Measurements from ENCODE around the gene CCR8.

Gene CCR8

DNA sequence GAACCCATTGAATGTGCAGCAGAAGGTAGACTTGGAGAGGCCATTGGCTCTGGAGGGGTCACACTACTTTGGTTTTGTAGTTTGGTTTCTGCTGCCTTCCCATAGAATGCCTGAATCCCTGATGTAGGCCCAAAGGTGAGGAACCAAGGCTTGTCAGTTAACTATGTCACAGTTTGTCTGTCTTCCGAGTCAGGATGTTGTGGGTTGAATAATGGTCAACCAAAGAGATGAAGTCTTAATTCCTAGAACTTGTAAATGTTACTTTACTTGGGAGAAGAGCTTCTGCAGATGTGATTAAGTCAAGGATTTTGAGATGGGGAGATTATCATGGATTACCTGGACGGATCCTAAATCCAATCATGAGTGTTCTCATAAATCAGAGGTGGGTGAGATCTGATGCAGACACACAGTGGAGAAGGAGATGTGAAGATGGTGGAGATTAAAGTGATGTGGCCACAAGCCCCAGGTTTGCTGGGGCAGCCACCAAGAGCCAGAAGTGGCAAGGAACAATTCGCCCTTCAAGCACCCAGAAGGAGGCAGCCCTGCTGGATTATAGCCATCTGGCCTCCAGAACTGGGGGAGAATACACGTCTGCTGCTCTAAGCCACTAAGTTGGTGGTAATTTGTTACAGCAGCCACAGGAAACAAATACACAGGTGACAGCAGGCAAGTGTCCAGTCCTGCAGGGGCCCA lies 2.3 kb upstream of the CCR8 start:
- TF ChIP-seq GABPA (IDR thresholded peaks at IDR 0.05; ENCODE audit: low read depth) = no peak
- TF ChIP-seq POLR2AphosphoS5 (IDR thresholded peaks at IDR 0.05; ENCODE audit: low read depth) = no peak
- TF ChIP-seq SPI1 (IDR thresholded peaks at IDR 0.05; ENCODE audit: borderline replicate concordance, low read depth) = no peak
- no peak overlapping the region for H3K4me3 ChIP-seq (replicated peaks; ENCODE audit: insufficient read depth, low read length)
- H3K27ac ChIP-seq (replicated peaks) = no peak overlapping the region
- H3K27me3 ChIP-seq (ENCODE audit: insufficient read depth, poor library complexity, severe bottlenecking) = no peaks in the 10 kb centered on the region
- no peak for DNase-seq (ENCODE audit: low read depth in 1 of 2, low spot score in 1 of 2)

- TF ChIP-seq GABPA (IDR thresholded peaks at IDR 0.05; ENCODE audit: low read depth) = no peak
- H3K4me3 ChIP-seq (replicated peaks; ENCODE audit: insufficient read depth, low read length) = no peak overlapping the region
- H3K27me3 ChIP-seq (ENCODE audit: insufficient read depth, poor library complexity, severe bottlenecking) = no peaks in the 10 kb centered on the region
- H3K27ac ChIP-seq (replicated peaks) = no peak overlapping the region
- DNase-seq (ENCODE audit: low read depth in 1 of 2, low spot score in 1 of 2) = no peak
Measured at GRCh38 chr3:39327746-39328349, 1.7 kb upstream of the CCR8 start.

DNA sequence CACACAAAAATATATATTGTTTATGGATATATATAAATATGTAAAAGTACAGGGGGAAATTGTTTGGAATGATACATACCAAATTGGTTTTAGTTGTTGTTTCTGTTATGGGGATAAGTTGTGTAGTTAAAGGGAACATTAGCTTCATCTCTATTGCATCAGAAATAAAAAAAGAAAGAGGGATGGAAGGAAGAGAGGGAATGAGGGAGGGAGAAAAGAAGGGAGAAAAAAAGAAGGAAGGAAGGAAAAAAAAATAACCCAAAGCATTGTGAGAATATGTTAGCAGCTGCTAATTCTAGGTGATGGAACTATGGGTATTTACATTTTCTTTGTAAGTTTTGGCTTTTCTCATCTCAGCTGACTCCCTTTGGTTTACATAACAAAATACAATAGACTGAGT lies 1.3 kb downstream of the CCR8 start:
- no peaks in the 10 kb centered on the region for H3K27me3 ChIP-seq (ENCODE audit: insufficient read depth, poor library complexity, severe bottlenecking)
- TF ChIP-seq SPI1 (IDR thresholded peaks at IDR 0.05; ENCODE audit: borderline replicate concordance, low read depth) (no peak), GABPA (IDR thresholded peaks at IDR 0.05; ENCODE audit: low read depth) (no peak), CTCF (IDR thresholded peaks at IDR 0.05; ENCODE audit: insufficient read depth, low read length) (no peak), POLR2AphosphoS5 (IDR thresholded peaks at IDR 0.05; ENCODE audit: low read depth) (no peak)
- TF ChIP-seq, protein P1, sequence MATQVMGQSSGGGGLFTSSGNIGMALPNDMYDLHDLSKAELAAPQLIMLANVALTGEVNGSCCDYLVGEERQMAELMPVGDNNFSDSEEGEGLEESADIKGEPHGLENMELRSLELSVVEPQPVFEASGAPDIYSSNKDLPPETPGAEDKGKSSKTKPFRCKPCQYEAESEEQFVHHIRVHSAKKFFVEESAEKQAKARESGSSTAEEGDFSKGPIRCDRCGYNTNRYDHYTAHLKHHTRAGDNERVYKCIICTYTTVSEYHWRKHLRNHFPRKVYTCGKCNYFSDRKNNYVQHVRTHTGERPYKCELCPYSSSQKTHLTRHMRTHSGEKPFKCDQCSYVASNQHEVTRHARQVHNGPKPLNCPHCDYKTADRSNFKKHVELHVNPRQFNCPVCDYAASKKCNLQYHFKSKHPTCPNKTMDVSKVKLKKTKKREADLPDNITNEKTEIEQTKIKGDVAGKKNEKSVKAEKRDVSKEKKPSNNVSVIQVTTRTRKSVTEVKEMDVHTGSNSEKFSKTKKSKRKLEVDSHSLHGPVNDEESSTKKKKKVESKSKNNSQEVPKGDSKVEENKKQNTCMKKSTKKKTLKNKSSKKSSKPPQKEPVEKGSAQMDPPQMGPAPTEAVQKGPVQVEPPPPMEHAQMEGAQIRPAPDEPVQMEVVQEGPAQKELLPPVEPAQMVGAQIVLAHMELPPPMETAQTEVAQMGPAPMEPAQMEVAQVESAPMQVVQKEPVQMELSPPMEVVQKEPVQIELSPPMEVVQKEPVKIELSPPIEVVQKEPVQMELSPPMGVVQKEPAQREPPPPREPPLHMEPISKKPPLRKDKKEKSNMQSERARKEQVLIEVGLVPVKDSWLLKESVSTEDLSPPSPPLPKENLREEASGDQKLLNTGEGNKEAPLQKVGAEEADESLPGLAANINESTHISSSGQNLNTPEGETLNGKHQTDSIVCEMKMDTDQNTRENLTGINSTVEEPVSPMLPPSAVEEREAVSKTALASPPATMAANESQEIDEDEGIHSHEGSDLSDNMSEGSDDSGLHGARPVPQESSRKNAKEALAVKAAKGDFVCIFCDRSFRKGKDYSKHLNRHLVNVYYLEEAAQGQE (IDR thresholded peaks at IDR 0.05; ENCODE audit: insufficient replicate concordance, low read depth) = no peak
- H3K27ac ChIP-seq (replicated peaks) = no peak overlapping the region
- no peak overlapping the region for H3K4me3 ChIP-seq (replicated peaks; ENCODE audit: insufficient read depth, low read length)
- DNase-seq (ENCODE audit: low read depth in 1 of 2, low spot score in 1 of 2) = no peak

GRCh38 chr3:39332525-39332924 lies 3.0 kb downstream of the CCR8 start:
- Histone ChIP-seq H3K27ac (replicated peaks) (no peak overlapping the region), H3K4me3 (replicated peaks; ENCODE audit: insufficient read depth, low read length) (no peak overlapping the region), H3K27me3 (ENCODE audit: insufficient read depth, poor library complexity, severe bottlenecking) (no peaks in the 10 kb centered on the region)
- DNase-seq (ENCODE audit: low read depth in 1 of 2, low spot score in 1 of 2) = no peak
- TF ChIP-seq SPI1 (IDR thresholded peaks at IDR 0.05; ENCODE audit: borderline replicate concordance, low read depth) = no peak
- no peak for TF ChIP-seq GABPA (IDR thresholded peaks at IDR 0.05; ENCODE audit: low read depth)
- TF ChIP-seq, protein P1 (IDR thresholded peaks at IDR 0.05; ENCODE audit: insufficient replicate concordance, low read depth) = no peak
- TF ChIP-seq POLR2AphosphoS5 (IDR thresholded peaks at IDR 0.05; ENCODE audit: low read depth) = no peak
- no peak for TF ChIP-seq CTCF (IDR thresholded peaks at IDR 0.05; ENCODE audit: insufficient read depth, low read length)
